Measurements from ENCODE around the gene HEATR1.

DNA sequence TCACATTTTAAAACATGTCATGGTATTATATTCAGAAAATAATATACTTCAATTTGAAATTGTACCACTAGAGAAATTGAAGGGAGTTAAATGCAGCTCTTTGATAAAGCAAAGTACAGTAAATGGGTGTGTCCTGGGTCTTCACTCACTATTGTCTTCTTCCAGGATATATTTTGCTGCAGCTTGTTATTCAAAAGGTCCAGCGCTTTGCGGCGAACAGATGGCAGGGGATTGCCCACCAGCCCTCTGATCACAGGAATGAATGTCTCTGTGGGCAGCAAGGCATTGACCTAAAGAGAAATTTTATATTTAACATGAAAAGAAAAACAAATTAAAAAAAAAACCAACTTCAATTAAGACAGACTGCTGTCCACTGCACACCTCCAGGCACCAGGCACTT is 45.5 kb downstream of the HEATR1 start:
- TF ChIP-seq CREB1 (CRISPR knock-in tag; IDR thresholded peaks at IDR 0.05) (no peak), ZNF138 (CRISPR knock-in tag; conservative IDR thresholded peaks at IDR 0.05) (no peak), CTCF (IDR thresholded peaks at IDR 0.05) (no peak)

All from WTC11 (cell line).